ENCODE data around the gene MAGI1.
"Not testable (repeated sequence)": the region's sequence is repeated elsewhere in the genome, so short reads cannot be mapped to it uniquely, and the experiment has no call there.

Gene MAGI1

GRCh38 chr3:66038726-66039589, at the start of gene MAGI1:
MAGI1 (minus strand) TSS chr3:66038918; CDS start chr3:66038308, 610 bp downstream.
- peak; percentile 61 for DNase-seq

GRCh38 chr3:66083784-66084213, 45.1 kb upstream of the MAGI1 start:
- no peak for DNase-seq

- DNase-seq: no peak
Observed at GRCh38 chr3:66083096-66083678, 44.5 kb upstream of the MAGI1 start.

GRCh38 chr3:66082679-66083078, 44.0 kb upstream of the MAGI1 start:
- DNase-seq: no peak

GRCh38 chr3:66080167-66080566, 41.4 kb upstream of the MAGI1 start:
- no peak for DNase-seq

GRCh38 chr3:66077973-66078372, 39.3 kb upstream of the MAGI1 start:
- DNase-seq: no peak

- DNase-seq: no peak
Observed at GRCh38 chr3:66076861-66077470, 38.2 kb upstream of the MAGI1 start.

GRCh38 chr3:66075281-66075680, 36.6 kb upstream of the MAGI1 start:
- no peak for DNase-seq

- no peak for DNase-seq
Observed at GRCh38 chr3:66073464-66074141, 34.9 kb upstream of the MAGI1 start.

- DNase-seq: no peak
Observed at GRCh38 chr3:66068255-66068654, 29.5 kb upstream of the MAGI1 start.

- peak; percentile 60 for DNase-seq
Observed at GRCh38 chr3:66066963-66067617, 28.4 kb upstream of the MAGI1 start.

- DNase-seq: no peak
Observed at GRCh38 chr3:66055289-66055688, 16.6 kb upstream of the MAGI1 start.

GRCh38 chr3:66053550-66054094, 14.9 kb upstream of the MAGI1 start:
- DNase-seq: no peak

- no peak for DNase-seq
Observed at GRCh38 chr3:66052721-66053549, 14.2 kb upstream of the MAGI1 start.

GRCh38 chr3:66050821-66051220, 12.1 kb upstream of the MAGI1 start:
- DNase-seq: no peak

GRCh38 chr3:66048051-66048395, 9.3 kb upstream of the MAGI1 start:
- DNase-seq: no peak

- DNase-seq: no peak
Observed at GRCh38 chr3:66047311-66048050, 8.8 kb upstream of the MAGI1 start.

GRCh38 chr3:66046321-66046720, 7.6 kb upstream of the MAGI1 start:
- not testable (repeated sequence) for DNase-seq

- no peak for DNase-seq
Observed at GRCh38 chr3:66041828-66042227, 3.1 kb upstream of the MAGI1 start.

- no peak for DNase-seq
Observed at GRCh38 chr3:66041116-66041515, 2.4 kb upstream of the MAGI1 start.

GRCh38 chr3:66039590-66039887, 821 bp upstream of the MAGI1 start:
- no peak for DNase-seq
